Gastroesophageal sphincter (tissue), 3 donors: ENCODE data around the gene A4GALT.

ENCODE experiments used
- CTCF ChIP-seq, 4 experiments: fragments of 200-600 bp in 2 of 4; fragments of 450-650 bp in 2 of 4; sonication (generic) in 1 of 4; IDR thresholded peaks; one replicate each; pipeline ENCODE4 v1.5.1; 2017 to 2019; ENCODE audit warnings: antibody characterized with exemption in 4 of 4, mild to moderate bottlenecking in 2 of 4, moderate library complexity in 2 of 4
- EP300 ChIP-seq: sonication (generic); formaldehyde crosslinking; IDR thresholded peaks from one replicate; pipeline ENCODE4 v1.6.1; 2017; ENCODE audit warnings: antibody characterized with exemption, mild to moderate bottlenecking
- POLR2AphosphoS5 ChIP-seq: sonication (generic); formaldehyde crosslinking; IDR thresholded peaks from one replicate; pipeline ENCODE4 v1.6.1; 2017; ENCODE audit warnings: antibody characterized with exemption

DNA sequence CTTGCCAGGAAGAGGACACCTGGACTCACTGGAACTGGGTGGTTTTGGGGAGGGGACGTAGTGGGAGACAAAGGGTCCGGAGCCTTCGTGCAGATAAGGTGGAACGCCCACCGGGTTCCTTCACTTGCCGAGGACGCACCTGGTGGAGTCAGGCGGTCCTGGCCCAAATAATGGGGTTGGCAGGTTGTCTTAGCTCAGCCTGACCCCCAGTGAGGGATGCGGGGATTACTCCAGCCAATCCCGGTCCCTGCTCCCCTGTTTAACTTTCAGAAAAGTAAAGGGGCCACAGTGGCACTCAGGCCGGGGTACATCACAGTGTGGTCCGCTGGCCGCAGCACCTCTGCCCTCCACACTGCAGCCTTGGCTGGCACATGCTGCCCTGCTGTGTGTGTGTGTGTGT lies 18.0 kb downstream of the A4GALT start:
- no peak for TF ChIP-seq CTCF (IDR thresholded peaks at IDR 0.05)
- no peak for TF ChIP-seq POLR2AphosphoS5
- TF ChIP-seq EP300: no peak
